Lower lobe of right lung (tissue), 2 donors: ENCODE measurements around the gene RBM33. TPM values are rescaled to one million over a fixed set of nuclear protein-coding genes. Genes with fewer than 3 reads are reported as not detected.
A peak's percentile ranks its signal among the peaks of the same experiment; 100 is the strongest.
"Not testable (repeated sequence)": the region's sequence is repeated elsewhere in the genome, so short reads cannot be mapped to it uniquely, and the experiment has no call there.

Experiments
- ATAC-seq, 2 donors: fragments of 200-7000 bp; cut with Tn5 transposase; one replicate each; pipeline ENCODE4 v1.9.1; 2020 to 2022; ENCODE audit warnings: mild to moderate bottlenecking in 2 of 2, moderate library complexity in 2 of 2
- DNase-seq: peaks from one replicate; pipeline ENCODE4 v3.0.0-alpha.2; 2020
- H3K27ac ChIP-seq: fragments of 200-600 bp; one replicate; pipeline ENCODE4 v1.8.0; 2022
- H3K27me3 ChIP-seq: fragments of 200-600 bp; one replicate; pipeline ENCODE4 v1.8.0; 2022; ENCODE audit warnings: low read depth
- H3K36me3 ChIP-seq: fragments of 200-600 bp; one replicate; pipeline ENCODE4 v1.8.0; 2022; ENCODE audit warnings: mild to moderate bottlenecking
- H3K4me1 ChIP-seq: fragments of 200-600 bp; one replicate; pipeline ENCODE4 v1.8.0; 2022
- H3K4me3 ChIP-seq: fragments of 200-600 bp; one replicate; pipeline ENCODE4 v1.8.0; 2022; ENCODE audit warnings: mild to moderate bottlenecking
- H3K9me3 ChIP-seq: fragments of 200-600 bp; one replicate; pipeline ENCODE4 v1.8.0; 2022
- intact Hi-C: fragments of 100-400 bp; cut with DNase I; formaldehyde crosslinking; loops from one replicate; pipeline ENCODE4 v1.11.0; 2022
- total RNA-seq: library from RNA; stranded (reverse); fragmentation: NEBNext Ultra II Directional; extraction: Animal tissue kit (Norgen Biotek cat#: 25700); gene quantifications from one replicate; pipeline ENCODE4 v1.2.1, GENCODE V29; 2021
- TF ChIP-seq, protein P1 (sequence below): fragments of 200-600 bp; IDR thresholded peaks from one replicate; pipeline ENCODE4 v1.8.0; 2022; ENCODE audit warnings: antibody characterized with exemption, mild to moderate bottlenecking
- donor health status: DM: no; HTN: yes; CAD: no; lungs with severe emphysema.

The RBM33 gene
- total RNA-seq, 1 donor from 2014 or later: 67.2 TPM

DNA sequence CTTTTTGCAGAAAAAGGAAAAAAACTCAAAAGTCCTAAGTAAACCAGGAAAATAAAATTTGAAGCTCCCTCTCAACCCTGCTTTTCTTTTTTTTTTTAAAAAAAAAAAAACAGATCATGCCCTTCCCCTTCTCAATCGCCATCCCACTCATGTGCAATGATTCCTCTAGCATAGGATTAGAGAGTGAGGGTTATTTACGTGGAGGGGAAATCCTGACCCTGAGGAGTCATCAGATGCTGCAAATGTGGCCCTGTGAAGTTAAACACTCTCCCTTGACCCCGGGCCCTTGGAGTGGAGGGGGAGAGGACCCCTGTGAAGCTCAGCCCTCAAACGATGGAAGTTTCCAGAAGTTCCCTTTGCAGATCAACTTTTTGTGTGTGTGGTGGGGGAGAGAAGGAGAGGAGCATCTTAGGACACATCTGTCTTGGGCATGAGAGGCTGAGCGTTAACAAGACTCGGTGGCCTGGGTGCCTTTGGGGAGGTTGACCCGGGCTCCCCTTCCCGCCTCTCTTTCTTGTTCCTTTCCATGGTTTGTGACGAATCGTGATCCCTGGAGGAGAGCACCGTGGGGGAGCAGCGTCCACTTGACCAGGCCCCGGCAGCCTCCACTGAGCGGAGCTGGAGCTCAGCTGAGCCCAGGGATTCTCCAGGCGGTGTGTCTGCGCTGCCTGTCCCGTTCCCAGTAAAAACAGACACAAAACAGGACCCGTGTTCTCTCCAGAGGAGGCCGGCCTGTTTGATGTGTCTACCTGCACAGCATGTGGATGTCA lies 169.3 kb downstream of the RBM33 start:
- Histone ChIP-seq H3K36me3 (no peaks in the 10 kb centered on the region), H3K9me3 (no peaks in the 10 kb centered on the region), H3K27me3 (peaks cover 76% of the 10 kb centered on the region), H3K4me1 (peaks cover 30% of the 10 kb centered on the region), H3K4me3 (no peak overlapping the region), H3K27ac (no peak overlapping the region)
- ATAC-seq: no peak
- TF ChIP-seq, protein P1, sequence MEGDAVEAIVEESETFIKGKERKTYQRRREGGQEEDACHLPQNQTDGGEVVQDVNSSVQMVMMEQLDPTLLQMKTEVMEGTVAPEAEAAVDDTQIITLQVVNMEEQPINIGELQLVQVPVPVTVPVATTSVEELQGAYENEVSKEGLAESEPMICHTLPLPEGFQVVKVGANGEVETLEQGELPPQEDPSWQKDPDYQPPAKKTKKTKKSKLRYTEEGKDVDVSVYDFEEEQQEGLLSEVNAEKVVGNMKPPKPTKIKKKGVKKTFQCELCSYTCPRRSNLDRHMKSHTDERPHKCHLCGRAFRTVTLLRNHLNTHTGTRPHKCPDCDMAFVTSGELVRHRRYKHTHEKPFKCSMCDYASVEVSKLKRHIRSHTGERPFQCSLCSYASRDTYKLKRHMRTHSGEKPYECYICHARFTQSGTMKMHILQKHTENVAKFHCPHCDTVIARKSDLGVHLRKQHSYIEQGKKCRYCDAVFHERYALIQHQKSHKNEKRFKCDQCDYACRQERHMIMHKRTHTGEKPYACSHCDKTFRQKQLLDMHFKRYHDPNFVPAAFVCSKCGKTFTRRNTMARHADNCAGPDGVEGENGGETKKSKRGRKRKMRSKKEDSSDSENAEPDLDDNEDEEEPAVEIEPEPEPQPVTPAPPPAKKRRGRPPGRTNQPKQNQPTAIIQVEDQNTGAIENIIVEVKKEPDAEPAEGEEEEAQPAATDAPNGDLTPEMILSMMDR: no peak
- peak; percentile 28 for DNase-seq
- intact Hi-C loops: loop anchor here (10.0 kb wide), 1 partner anchor 661 kb away; no protein-coding TSS in a partner anchor

DNA sequence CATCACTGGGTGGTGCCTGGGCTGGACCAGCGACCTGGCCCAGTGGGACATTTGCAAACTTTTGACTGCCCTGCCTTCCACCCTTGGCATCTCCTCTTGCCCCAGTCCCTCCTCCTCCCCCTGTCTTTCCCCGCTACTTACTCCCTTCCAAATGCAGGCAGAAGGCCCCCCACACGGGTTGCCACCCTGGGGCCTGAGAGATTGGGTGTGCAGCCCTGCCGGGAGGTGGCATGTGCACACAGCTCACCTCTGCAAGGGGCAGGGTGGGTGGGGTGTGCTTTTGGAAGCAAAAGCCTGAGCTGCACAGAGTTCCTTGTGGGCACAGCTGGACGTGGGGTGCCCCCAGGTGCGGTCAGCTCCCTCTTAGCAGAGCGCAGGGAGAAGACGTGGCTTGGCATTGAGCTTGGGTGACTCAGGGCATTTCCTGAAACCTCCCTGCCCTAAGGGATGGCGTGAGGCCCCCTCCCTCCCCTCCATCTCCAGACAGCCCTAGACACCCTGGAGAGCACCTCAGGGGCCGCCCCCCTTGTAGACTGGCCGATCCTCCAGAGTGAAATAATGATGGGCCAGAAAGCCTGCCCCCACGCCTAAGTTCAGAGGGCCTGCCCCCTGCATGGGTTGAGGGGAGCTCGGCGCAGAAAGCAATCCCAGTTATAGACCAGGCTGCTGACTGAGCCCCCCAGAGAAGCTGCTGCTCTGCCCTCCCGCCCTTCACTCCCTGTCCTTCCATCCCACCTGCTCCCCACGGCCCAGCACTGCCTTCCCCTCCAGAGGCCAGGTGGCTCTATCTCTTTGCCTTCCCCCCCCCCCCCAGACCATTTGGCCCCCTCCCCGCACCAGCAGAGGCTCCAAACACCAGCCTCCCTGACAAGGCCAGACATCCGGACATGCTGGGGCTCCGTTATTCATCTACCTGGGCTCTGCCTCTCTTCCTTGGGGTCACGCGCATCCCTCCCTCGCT lies 170.1 kb downstream of the RBM33 start:
- no peak overlapping the region for H3K4me3 ChIP-seq
- no peaks in the 10 kb centered on the region for H3K36me3 ChIP-seq
- TF ChIP-seq, protein P1: no peak
- H3K27ac ChIP-seq: no peak overlapping the region
- intact Hi-C loops: loop anchor here (10.0 kb wide), 1 partner anchor 660 kb away; no protein-coding TSS in a partner anchor
- H3K4me1 ChIP-seq: peaks cover 21% of the 10 kb centered on the region
- no peak for ATAC-seq
- H3K9me3 ChIP-seq: no peaks in the 10 kb centered on the region
- DNase-seq: no peak
- peaks cover 68% of the 10 kb centered on the region for H3K27me3 ChIP-seq

DNA sequence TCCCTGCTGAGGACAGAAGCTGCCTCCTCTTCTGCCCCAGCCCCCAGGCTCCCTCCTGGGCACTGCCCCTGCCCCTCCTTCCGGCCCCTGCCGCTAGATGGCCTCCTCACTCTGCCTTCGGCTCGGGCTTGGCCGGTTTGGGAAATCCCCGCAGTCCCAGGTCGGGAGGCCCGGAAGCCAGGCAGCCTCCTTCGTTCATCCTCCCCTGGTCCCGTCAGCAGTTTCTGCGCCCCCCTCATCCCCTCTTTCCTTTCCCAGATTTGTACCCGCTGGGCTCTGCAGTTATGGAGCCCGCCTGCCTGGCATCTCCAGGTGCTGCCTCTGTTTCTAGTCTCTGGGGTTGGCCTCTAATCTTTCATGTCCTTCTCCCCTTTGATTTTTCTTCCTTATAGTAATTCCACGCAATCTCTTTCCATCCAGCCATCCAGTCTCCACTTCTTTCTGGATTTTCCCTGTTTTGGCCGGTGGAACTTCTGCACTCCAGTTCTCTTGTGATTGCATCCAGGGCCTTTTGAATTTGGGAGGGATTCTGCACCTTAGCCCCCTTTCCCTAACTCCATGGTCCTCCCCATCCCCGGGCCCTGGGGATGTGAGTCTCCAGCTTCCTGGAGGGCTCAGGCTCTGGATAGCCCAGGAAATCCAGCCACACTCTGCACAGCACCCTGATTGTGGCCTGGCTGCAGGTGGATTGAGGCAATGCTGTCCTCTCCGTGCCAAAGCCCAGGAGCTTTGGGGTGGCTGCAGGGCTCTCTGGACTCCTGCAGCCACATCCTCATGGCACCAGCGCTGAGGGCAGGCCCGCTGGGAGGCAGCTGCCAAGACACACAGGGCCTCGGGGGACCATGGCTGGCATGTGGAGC lies 171.1 kb downstream of the RBM33 start:
- DNase-seq: peak; percentile 79
- intact Hi-C loops: loop anchor here (10.0 kb wide), 1 partner anchor 659 kb away; no protein-coding TSS in a partner anchor
- peaks cover 12% of the 10 kb centered on the region for H3K4me1 ChIP-seq
- H3K9me3 ChIP-seq: no peaks in the 10 kb centered on the region
- ATAC-seq: peak; percentile 81 to 85
- H3K4me3 ChIP-seq: no peak overlapping the region
- TF ChIP-seq, protein P1: peak; percentile 54
- H3K36me3 ChIP-seq: no peaks in the 10 kb centered on the region
- peaks cover 58% of the 10 kb centered on the region for H3K27me3 ChIP-seq
- H3K27ac ChIP-seq: no peak overlapping the region

DNA sequence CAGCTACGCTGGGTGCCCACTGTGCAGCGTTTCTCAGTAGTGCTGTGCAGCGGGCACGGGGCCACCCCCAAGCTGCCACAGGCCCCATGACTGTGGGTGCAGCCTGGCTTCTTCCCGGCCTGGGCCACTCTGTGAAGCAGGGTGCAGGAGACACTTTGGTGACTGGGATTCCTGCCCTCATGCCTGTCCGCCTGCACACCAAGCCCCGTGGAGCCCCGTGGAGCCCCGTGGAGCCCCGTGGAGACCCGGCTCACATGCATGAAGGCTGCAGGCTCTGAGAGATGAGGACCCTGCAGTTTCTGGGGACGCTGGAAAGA lies 171.7 kb downstream of the RBM33 start:
- Histone ChIP-seq H3K27ac (no peak overlapping the region), H3K4me1 (peaks cover 10% of the 10 kb centered on the region), H3K36me3 (no peaks in the 10 kb centered on the region), H3K4me3 (no peak overlapping the region), H3K27me3 (peaks cover 52% of the 10 kb centered on the region), H3K9me3 (no peaks in the 10 kb centered on the region)
- DNase-seq (peak; percentile 30), ATAC-seq (no peak)
- intact Hi-C loops: loop anchor here (10.0 kb wide), 1 partner anchor 659 kb away; no protein-coding TSS in a partner anchor
- TF ChIP-seq, protein P1: no peak

DNA sequence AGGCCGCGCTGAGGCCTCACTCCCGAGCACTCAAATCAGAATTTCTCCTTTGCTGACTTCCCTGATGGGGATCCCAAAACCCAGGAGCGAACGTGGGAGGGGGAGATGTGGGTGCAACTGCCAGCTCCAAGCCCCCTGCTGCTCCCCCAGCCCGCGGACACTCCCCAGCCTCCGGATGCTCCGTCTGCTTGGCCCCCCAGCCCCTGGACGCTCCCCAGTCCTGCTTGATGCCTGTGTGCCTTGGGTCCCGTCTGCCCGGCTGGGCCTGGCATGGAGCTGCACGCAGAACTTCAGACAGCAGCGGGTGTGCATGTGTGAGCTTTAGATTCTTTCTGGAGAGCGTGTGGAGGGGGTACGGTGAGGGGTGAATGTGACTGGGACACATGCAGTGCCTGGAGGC lies 172.5 kb downstream of the RBM33 start:
- ATAC-seq (no peak), DNase-seq (peak; percentile 37)
- intact Hi-C loops: loop anchor here (10.0 kb wide), 1 partner anchor 658 kb away; no protein-coding TSS in a partner anchor

DNA sequence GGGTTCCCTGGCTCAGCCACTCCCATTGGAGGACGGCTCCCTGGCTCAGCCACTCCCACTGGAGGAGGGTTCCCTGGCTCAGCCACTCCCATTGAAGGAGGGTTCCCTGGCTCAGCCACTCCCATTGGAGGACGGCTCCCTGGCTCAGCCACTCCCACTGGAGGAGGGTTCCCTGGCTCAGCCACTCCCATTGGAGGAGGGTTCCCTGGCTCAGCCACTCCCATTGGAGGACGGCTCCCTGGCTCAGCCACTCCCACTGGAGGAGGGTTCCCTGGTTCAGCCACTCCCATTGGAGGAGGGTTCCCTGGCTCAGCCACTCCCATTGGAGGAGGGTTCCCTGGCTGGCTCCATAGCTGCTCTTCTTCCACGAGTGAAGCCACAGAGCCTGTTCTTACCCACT lies 173.1 kb downstream of the RBM33 start:
- H3K4me1 ChIP-seq, H3K36me3 ChIP-seq, H3K4me3 ChIP-seq, ATAC-seq, H3K27ac ChIP-seq, H3K9me3 ChIP-seq, DNase-seq: not testable (repeated sequence)
- intact Hi-C loops: loop anchor here (10.0 kb wide), 1 partner anchor 657 kb away; no protein-coding TSS in a partner anchor
- H3K27me3 ChIP-seq: peaks cover 40% of the 10 kb centered on the region

More for the DNA sequence above, 172.5 kb downstream of the RBM33 start:
- Histone ChIP-seq H3K9me3 (no peaks in the 10 kb centered on the region), H3K27me3 (peaks cover 44% of the 10 kb centered on the region), H3K4me1 (peaks cover 2% of the 10 kb centered on the region), H3K27ac (no peak overlapping the region), H3K36me3 (no peaks in the 10 kb centered on the region), H3K4me3 (no peak overlapping the region)
- TF ChIP-seq, protein P1: no peak
